Camera-type eye (tissue), 1 donor: Measurements from ENCODE around the gene FAM13B. TPM values are rescaled to one million over a fixed set of nuclear protein-coding genes. Genes with fewer than 3 reads are reported as not detected.

ENCODE experiments used
- total RNA-seq: library from RNA; depleted of rRNA; stranded (reverse); fragments of >200 nt; gene quantifications from one replicate; pipeline ENCODE4 v1.2.3, GENCODE V29; 2014

Gene FAM13B
- total RNA-seq, result 88.6 TPM

DNA sequence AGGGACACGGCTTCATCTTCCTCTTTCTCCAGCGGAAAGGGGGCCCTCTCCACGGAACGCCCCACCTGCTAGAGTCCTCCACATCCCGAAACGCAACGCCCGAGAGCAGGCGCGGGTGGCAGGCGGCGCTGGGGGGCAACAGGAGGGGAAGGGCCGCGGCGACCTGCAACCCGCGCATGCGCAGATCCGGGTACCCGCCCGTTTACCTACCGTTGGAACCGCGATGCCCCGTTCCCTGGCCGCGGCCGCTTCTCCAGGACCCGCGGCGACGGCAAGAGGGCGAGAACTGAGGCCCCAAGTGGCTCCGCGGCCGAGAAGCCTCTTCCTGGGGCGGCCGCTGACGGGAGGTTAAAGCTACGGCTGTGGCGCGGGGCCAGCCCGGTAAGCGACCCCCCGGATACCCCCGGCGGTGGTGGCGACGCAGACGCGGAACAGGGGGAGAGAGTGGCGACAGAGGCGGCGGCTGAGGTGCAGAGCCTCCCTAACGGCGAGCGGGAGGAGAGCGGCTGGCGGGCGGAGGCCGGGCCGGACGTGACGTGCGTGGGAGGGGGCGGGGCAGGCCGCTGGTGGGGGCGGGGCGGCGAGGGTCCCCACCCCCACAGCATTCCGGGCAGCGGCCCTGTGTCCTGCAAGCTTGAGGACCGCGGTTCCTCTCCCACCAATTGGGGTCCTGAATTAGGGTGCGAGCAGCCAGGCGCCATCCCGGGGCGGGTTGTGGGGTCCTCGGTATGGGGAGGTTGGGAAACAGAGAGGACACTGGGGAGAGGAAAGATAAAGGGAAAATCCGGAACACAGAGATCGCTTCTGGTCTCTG is at the start of gene FAM13B:
Gene FAM13B (minus strand): TSS at position 508 of the 814 bp plus-strand sequence. CDS start 13,968 bp downstream, outside the sequence.

DNA sequence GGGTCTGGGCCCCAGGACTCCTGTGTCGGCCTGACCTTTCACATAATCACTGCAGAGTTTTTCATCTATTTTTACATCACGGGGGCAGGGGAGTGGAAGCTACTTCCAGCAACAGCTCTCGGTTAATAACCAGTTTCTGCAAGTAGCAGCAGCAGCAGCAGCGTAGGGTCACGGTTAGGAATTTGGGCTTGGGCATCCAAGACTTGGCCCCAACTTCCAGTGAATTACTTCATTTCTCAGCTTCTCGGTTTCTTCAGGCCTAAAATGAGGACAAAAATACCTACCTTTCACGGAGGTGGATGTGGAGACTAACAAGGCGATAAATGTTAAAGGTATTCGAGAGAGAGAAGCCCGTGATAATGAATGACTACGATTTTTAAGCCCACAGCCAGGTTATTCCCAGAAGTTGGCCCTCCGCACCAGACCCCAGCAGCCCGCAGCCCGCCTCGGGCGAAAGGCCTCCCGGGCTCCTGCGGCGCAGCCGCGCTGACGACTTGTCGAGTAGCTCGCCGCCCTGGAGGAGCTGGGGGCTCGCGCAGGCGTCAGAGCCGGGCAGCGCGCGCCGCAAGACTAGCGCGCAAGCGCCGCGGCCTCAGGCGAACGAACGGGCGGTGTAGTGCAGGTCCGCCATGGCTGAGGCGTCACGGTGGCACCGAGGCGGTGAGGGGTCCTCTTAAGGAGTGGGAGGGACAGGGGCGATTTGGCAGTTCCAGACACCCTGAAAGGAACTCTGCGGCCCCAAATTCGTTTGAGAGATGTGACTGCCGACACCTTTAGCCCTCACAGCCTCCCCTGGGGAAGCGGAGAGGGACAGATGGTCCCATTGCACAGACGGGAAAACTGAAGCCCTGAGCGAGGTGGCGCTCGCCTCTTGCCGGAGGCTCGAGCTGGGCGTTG is 143.8 kb downstream of the FAM13B start, which contains the start of gene PKD2L2:
Gene PKD2L2 (plus strand): TSS at position 595 of the 897 bp plus-strand sequence. CDS start 35 bp downstream, at position 630.

Other genes with a start within 250 kb of the FAM13B start
- gene MYOT, start 165.2 kb downstream of the FAM13B start, total RNA-seq, result 15.9 TPM
- not detected for gene PKD2L2, start 143.6 kb downstream of the FAM13B start, total RNA-seq
- gene WNT8A, start 51.0 kb upstream of the FAM13B start, total RNA-seq, result not detected
- gene NME5, start 106.3 kb upstream of the FAM13B start, total RNA-seq, result 5.6 TPM
- gene BRD8, start 145.6 kb upstream of the FAM13B start, total RNA-seq, result 94.0 TPM
- gene KIF20A, start 146.0 kb upstream of the FAM13B start, total RNA-seq, result 12.9 TPM
- gene CDC23, start 180.2 kb upstream of the FAM13B start, total RNA-seq, result 40.4 TPM
- 2.7 TPM for gene GFRA3, start 241.5 kb upstream of the FAM13B start, total RNA-seq